ENCODE data around the gene PAXIP1.

PAXIP1 gene

DNA sequence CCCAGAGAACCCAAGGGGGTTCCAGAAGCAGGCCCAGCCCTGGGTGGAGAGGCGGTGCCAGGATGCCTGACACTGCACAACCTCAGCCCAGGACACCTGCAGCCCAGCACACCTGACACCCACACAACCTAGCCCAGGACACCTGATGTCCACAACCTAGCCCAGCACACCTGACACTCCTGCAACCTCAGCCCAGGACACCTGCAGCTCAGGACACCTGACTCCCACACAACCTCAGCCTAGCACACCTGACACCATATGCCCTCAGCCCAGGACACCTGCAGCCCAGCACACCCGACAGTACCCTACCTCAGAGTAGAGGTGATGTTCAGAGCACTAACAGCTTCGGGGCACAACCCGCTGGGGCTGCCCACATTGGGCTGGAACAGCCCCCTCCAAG lies 87.3 kb downstream of the PAXIP1 start:
- TF ChIP-seq, protein P1, sequence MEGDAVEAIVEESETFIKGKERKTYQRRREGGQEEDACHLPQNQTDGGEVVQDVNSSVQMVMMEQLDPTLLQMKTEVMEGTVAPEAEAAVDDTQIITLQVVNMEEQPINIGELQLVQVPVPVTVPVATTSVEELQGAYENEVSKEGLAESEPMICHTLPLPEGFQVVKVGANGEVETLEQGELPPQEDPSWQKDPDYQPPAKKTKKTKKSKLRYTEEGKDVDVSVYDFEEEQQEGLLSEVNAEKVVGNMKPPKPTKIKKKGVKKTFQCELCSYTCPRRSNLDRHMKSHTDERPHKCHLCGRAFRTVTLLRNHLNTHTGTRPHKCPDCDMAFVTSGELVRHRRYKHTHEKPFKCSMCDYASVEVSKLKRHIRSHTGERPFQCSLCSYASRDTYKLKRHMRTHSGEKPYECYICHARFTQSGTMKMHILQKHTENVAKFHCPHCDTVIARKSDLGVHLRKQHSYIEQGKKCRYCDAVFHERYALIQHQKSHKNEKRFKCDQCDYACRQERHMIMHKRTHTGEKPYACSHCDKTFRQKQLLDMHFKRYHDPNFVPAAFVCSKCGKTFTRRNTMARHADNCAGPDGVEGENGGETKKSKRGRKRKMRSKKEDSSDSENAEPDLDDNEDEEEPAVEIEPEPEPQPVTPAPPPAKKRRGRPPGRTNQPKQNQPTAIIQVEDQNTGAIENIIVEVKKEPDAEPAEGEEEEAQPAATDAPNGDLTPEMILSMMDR (IDR thresholded peaks at IDR 0.05; ENCODE audit: insufficient read depth, low read length, poor library complexity, severe bottlenecking), result no peak
- TF ChIP-seq EZH2phosphoT487 (conservative IDR thresholded peaks at IDR 0.05; ENCODE audit: low read length), result no peak
- Histone ChIP-seq H3K9ac (ENCODE audit: low read length) (no peak overlapping the region), H3K27me3 (ENCODE audit: low read length) (no peaks in the 10 kb centered on the region), H3K79me2 (ENCODE audit: insufficient read depth, low read length) (no peaks in the 10 kb centered on the region), H3K36me3 (ENCODE audit: low read length) (no peaks in the 10 kb centered on the region), H3K27ac (ENCODE audit: low read depth, low read length) (no peak overlapping the region), H2AFZ (ENCODE audit: low read depth, low read length, severe bottlenecking) (no peak overlapping the region), H3K9me2 (replicated peaks; ENCODE audit: insufficient read depth, low read length) (no peaks in the 10 kb centered on the region), H3K4me3 (ENCODE audit: insufficient read depth, low read length, poor library complexity, severe bottlenecking) (no peak overlapping the region), H3K9me3 (ENCODE audit: insufficient read depth, low read length) (no peaks in the 10 kb centered on the region), H3K4me2 (ENCODE audit: low read depth, low read length, poor library complexity, severe bottlenecking) (no peak overlapping the region), H3F3A (ENCODE audit: insufficient read depth) (no peaks in the 10 kb centered on the region), H4K20me1 (ENCODE audit: low read depth, low read length) (no peaks in the 10 kb centered on the region)

DNA sequence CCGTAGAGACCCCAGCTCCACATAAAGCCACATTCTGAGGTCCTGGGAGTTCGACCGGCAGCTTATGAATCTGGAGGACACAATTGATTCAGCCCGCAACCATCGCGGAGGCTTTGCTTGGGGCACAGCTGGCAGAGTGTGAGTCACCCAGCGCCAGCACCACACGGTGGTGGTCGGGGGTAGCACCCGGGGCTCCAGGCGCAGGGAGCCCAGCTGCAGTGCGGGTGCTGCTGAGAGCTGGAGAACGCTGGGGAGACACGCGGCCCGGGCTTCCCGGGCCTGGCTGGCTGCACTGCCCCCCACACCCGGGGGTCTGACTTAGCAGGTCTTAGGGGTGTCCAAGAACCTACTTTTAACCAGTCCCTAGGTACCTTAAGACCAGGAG lies 87.9 kb downstream of the PAXIP1 start:
- Histone ChIP-seq H4K20me1 (ENCODE audit: low read depth, low read length) (no peaks in the 10 kb centered on the region), H3K9me3 (ENCODE audit: insufficient read depth, low read length) (no peaks in the 10 kb centered on the region), H3K9ac (ENCODE audit: low read length) (no peak overlapping the region), H3F3A (ENCODE audit: insufficient read depth) (no peaks in the 10 kb centered on the region), H3K9me2 (replicated peaks; ENCODE audit: insufficient read depth, low read length) (no peaks in the 10 kb centered on the region), H2AFZ (ENCODE audit: low read depth, low read length, severe bottlenecking) (no peak overlapping the region), H3K79me2 (ENCODE audit: insufficient read depth, low read length) (no peaks in the 10 kb centered on the region), H3K36me3 (ENCODE audit: low read length) (no peaks in the 10 kb centered on the region), H3K27ac (ENCODE audit: low read depth, low read length) (no peak overlapping the region), H3K4me3 (ENCODE audit: insufficient read depth, low read length, poor library complexity, severe bottlenecking) (no peak overlapping the region), H3K27me3 (ENCODE audit: low read length) (no peaks in the 10 kb centered on the region), H3K4me2 (ENCODE audit: low read depth, low read length, poor library complexity, severe bottlenecking) (no peak overlapping the region)
- no peak for TF ChIP-seq EZH2phosphoT487 (conservative IDR thresholded peaks at IDR 0.05; ENCODE audit: low read length)
- TF ChIP-seq, protein P1 (IDR thresholded peaks at IDR 0.05; ENCODE audit: insufficient read depth, low read length, poor library complexity, severe bottlenecking), result no peak

DNA sequence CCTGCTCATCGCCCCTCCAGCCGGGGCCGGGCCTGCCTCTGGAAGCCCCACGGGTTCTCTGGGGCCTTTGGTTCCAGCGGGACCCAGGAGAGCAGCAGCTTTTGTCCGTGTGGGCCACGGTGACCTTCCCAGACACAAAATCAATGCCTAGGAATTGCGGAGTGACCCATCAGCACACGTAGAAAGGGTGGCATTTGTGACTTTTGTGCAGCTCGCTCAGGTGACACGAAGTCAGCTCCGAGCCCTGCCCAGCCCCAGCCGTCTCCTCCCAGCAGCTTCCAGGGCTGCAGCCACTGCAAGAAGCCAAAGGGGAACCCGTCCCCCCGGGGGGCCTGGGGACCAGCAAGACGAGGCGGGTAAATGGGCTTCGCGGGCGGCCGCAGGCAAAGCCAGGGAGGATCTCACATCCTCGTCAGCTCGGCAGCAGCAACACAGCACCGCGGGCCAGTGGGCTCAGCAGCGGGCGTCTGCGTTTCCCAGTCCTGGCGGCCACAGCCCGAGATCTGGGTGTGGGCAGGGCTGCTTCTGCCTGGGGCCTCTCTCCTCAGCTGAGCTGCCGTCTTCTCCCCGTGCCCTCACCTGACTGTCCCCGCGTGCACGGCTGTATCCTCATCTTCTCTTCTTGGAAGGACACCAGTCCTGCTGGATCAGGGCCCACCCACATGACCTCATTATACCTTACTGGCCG lies 88.5 kb downstream of the PAXIP1 start:
- Histone ChIP-seq H3K4me2 (ENCODE audit: low read depth, low read length, poor library complexity, severe bottlenecking) (no peak overlapping the region), H3K4me3 (ENCODE audit: insufficient read depth, low read length, poor library complexity, severe bottlenecking) (no peak overlapping the region), H3K27ac (ENCODE audit: low read depth, low read length) (no peak overlapping the region), H3K79me2 (ENCODE audit: insufficient read depth, low read length) (no peaks in the 10 kb centered on the region), H4K20me1 (ENCODE audit: low read depth, low read length) (no peaks in the 10 kb centered on the region), H3K36me3 (ENCODE audit: low read length) (no peaks in the 10 kb centered on the region), H3K27me3 (ENCODE audit: low read length) (no peaks in the 10 kb centered on the region), H3K9me3 (ENCODE audit: insufficient read depth, low read length) (no peaks in the 10 kb centered on the region), H3K9me2 (replicated peaks; ENCODE audit: insufficient read depth, low read length) (no peaks in the 10 kb centered on the region), H3F3A (ENCODE audit: insufficient read depth) (no peaks in the 10 kb centered on the region), H3K9ac (ENCODE audit: low read length) (no peak overlapping the region), H2AFZ (ENCODE audit: low read depth, low read length, severe bottlenecking) (no peak overlapping the region)
- no peak for TF ChIP-seq EZH2phosphoT487 (conservative IDR thresholded peaks at IDR 0.05; ENCODE audit: low read length)
- TF ChIP-seq, protein P1 (IDR thresholded peaks at IDR 0.05; ENCODE audit: insufficient read depth, low read length, poor library complexity, severe bottlenecking), result no peak

Measured in SU-DHL-6 (cell line).